ENCODE data around the gene FARP1. TPM values are rescaled to one million over a fixed set of nuclear protein-coding genes. Genes with fewer than 3 reads are reported as not detected.

FARP1 gene
- total and polyA plus RNA-seq, 3 experiments from 2014 or later, result 0.16 to 0.27 (median 0.26) TPM

- H3K4me3 ChIP-seq (ENCODE audit: low read length), result no peak overlapping the region
- H3K36me3 Mint-ChIP-seq, result no peaks in the 10 kb centered on the region
- no peak overlapping the region for H3K4me3 Mint-ChIP-seq
- H3K9me3 ChIP-seq (ENCODE audit: low read length), result no peaks in the 10 kb centered on the region
- CTCF ChIA-PET, result interaction anchor here (0.9 kb wide), 1 partner anchor 237 kb away, joined by 3 read pairs; no protein-coding TSS in a partner anchor
- peaks cover 4 to 6% (median 6%) of the 10 kb centered on the region in 3 donors for H3K4me1 Mint-ChIP-seq
- no peak overlapping the region for H3K27ac ChIP-seq (ENCODE audit: low read depth, low read length)
- peaks cover 16 to 38% of the 10 kb centered on the region in 2 donors for H3K27me3 Mint-ChIP-seq
- H3K4me1 ChIP-seq (ENCODE audit: insufficient read depth, low read length), result peaks cover 10% of the 10 kb centered on the region
- peaks cover 0 to 9% (median 0%) of the 10 kb centered on the region in 5 donors for H3K9me3 Mint-ChIP-seq
- POLR2A ChIA-PET, result no interaction called here
- H3K36me3 ChIP-seq (ENCODE audit: insufficient read depth, low read length), result no peaks in the 10 kb centered on the region
- no peak overlapping the region for H3K27ac Mint-ChIP-seq
- H3K27me3 ChIP-seq (ENCODE audit: insufficient read depth, low read length, poor library complexity, severe bottlenecking), result no peaks in the 10 kb centered on the region
- DNase-seq, result no peak
Observed at GRCh38 chr13:98416408-98416807, 273.5 kb downstream of the FARP1 start.

GRCh38 chr13:98419786-98420553 lies 277.1 kb downstream of the FARP1 start:
- H3K36me3 Mint-ChIP-seq, result no peaks in the 10 kb centered on the region
- CTCF ChIA-PET, result interaction anchor here (0.7 kb wide), 1 partner anchor 9 kb away, joined by 3 read pairs; no protein-coding TSS in a partner anchor
- Histone ChIP-seq H3K4me1 (ENCODE audit: insufficient read depth, low read length) (no peaks in the 10 kb centered on the region), H3K27ac (ENCODE audit: low read depth, low read length) (no peak overlapping the region), H3K36me3 (ENCODE audit: insufficient read depth, low read length) (no peaks in the 10 kb centered on the region), H3K9me3 (ENCODE audit: low read length) (no peaks in the 10 kb centered on the region), H3K27me3 (ENCODE audit: insufficient read depth, low read length, poor library complexity, severe bottlenecking) (no peaks in the 10 kb centered on the region), H3K4me3 (ENCODE audit: low read length) (no peak overlapping the region)
- POLR2A ChIA-PET, result no interaction called here
- no peak overlapping the region for H3K27ac Mint-ChIP-seq
- peaks cover 0 to 9% (median 0%) of the 10 kb centered on the region in 5 donors for H3K9me3 Mint-ChIP-seq
- no peaks in the 10 kb centered on the region for H3K4me1 Mint-ChIP-seq
- no peak for DNase-seq
- peaks cover 20 to 22% of the 10 kb centered on the region in 2 donors for H3K27me3 Mint-ChIP-seq
- no peak overlapping the region for H3K4me3 Mint-ChIP-seq

DNA sequence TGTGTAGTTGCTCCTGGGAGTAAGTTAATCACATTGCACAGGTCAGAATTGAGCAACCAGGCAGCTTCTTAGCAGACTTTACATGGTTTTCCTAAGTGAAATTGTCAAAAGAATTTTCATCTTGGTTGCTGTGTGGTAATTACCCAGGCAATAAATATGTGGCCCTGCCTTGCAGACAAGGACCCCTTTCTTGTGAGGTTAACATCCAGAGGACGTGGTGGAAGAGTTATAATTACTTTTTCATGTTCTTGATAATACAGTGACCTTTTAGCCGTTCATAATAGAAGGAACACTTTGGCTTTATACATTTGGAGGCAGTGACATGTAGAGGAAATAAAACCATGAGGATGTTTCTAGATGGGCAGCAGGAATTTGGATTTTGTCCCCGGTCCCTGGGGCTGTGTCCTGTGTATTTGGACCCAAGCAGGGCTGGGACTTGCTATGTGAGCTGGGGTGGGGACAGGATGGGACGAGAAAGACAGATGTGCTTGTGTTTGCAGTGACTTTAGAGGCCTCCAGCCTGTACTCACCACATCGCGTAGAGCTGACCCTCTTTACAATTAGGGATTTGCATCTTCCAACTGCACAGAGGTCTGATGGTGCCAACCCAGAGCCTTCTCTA lies 277.8 kb downstream of the FARP1 start:
- H3K9me3 ChIP-seq (ENCODE audit: low read length), result no peaks in the 10 kb centered on the region
- Mint-ChIP-seq H3K4me3 (no peak overlapping the region), H3K27ac (no peak overlapping the region), H3K27me3 (peaks cover 18 to 20% of the 10 kb centered on the region in 2 donors), H3K9me3 (peaks cover 0 to 9% (median 0%) of the 10 kb centered on the region in 5 donors), H3K4me1 (no peaks in the 10 kb centered on the region), H3K36me3 (no peaks in the 10 kb centered on the region)
- CTCF ChIA-PET, result interaction anchor here (0.7 kb wide), 1 partner anchor 10 kb away, joined by 3 read pairs; no protein-coding TSS in a partner anchor
- no peaks in the 10 kb centered on the region for H3K27me3 ChIP-seq (ENCODE audit: insufficient read depth, low read length, poor library complexity, severe bottlenecking)
- H3K36me3 ChIP-seq (ENCODE audit: insufficient read depth, low read length), result no peaks in the 10 kb centered on the region
- H3K4me1 ChIP-seq (ENCODE audit: insufficient read depth, low read length), result no peaks in the 10 kb centered on the region
- no peak overlapping the region for H3K4me3 ChIP-seq (ENCODE audit: low read length)
- H3K27ac ChIP-seq (ENCODE audit: low read depth, low read length), result no peak overlapping the region
- POLR2A ChIA-PET, result no interaction called here
- no peak for DNase-seq

- POLR2A ChIA-PET, result no interaction called here
- no peak overlapping the region for H3K4me3 Mint-ChIP-seq
- Histone ChIP-seq H3K4me1 (ENCODE audit: insufficient read depth, low read length) (no peaks in the 10 kb centered on the region), H3K9me3 (ENCODE audit: low read length) (no peaks in the 10 kb centered on the region), H3K36me3 (ENCODE audit: insufficient read depth, low read length) (no peaks in the 10 kb centered on the region), H3K27me3 (ENCODE audit: insufficient read depth, low read length, poor library complexity, severe bottlenecking) (no peaks in the 10 kb centered on the region), H3K4me3 (ENCODE audit: low read length) (no peak overlapping the region), H3K27ac (ENCODE audit: low read depth, low read length) (no peak overlapping the region)
- peaks cover 18 to 29% of the 10 kb centered on the region in 2 donors for H3K27me3 Mint-ChIP-seq
- H3K9me3 Mint-ChIP-seq, result peaks cover 0 to 6% (median 0%) of the 10 kb centered on the region in 5 donors
- CTCF ChIA-PET, result no interaction called here
- no peak for DNase-seq
- no peaks in the 10 kb centered on the region for H3K36me3 Mint-ChIP-seq
- H3K4me1 Mint-ChIP-seq, result no peaks in the 10 kb centered on the region
- H3K27ac Mint-ChIP-seq, result no peak overlapping the region
Observed at GRCh38 chr13:98422046-98422445, 279.2 kb downstream of the FARP1 start.

DNA sequence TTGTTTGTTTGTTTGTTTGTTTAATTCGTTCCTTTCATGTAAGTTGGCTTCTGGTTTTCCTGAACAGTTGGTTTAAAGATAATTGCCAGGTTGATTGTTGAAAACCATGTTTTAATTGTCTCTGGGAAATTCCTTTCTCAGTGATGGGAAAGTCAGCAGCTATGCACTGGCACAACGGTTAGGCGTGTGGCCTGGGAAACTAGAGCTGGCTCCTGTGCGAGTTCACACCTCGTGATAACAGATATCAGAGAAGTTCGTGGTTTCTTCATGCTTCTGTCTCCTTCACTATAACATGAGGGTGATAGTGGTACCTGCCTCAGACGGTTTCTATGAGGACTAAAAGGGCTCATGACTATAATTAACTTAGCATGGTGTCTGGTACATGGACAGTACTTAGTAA lies 280.5 kb downstream of the FARP1 start:
- no peaks in the 10 kb centered on the region for H3K9me3 Mint-ChIP-seq
- no peaks in the 10 kb centered on the region for H3K36me3 Mint-ChIP-seq
- Histone ChIP-seq H3K4me3 (ENCODE audit: low read length) (no peak overlapping the region), H3K9me3 (ENCODE audit: low read length) (no peaks in the 10 kb centered on the region), H3K27ac (ENCODE audit: low read depth, low read length) (no peak overlapping the region), H3K27me3 (ENCODE audit: insufficient read depth, low read length, poor library complexity, severe bottlenecking) (no peaks in the 10 kb centered on the region), H3K36me3 (ENCODE audit: insufficient read depth, low read length) (no peaks in the 10 kb centered on the region), H3K4me1 (ENCODE audit: insufficient read depth, low read length) (no peaks in the 10 kb centered on the region)
- ChIA-PET CTCF (no interaction called here), POLR2A (no interaction called here)
- no peak for DNase-seq
- H3K4me1 Mint-ChIP-seq, result no peaks in the 10 kb centered on the region
- no peak overlapping the region for H3K4me3 Mint-ChIP-seq
- H3K27ac Mint-ChIP-seq, result no peak overlapping the region
- H3K27me3 Mint-ChIP-seq, result peaks cover 21 to 37% of the 10 kb centered on the region in 2 donors

DNA sequence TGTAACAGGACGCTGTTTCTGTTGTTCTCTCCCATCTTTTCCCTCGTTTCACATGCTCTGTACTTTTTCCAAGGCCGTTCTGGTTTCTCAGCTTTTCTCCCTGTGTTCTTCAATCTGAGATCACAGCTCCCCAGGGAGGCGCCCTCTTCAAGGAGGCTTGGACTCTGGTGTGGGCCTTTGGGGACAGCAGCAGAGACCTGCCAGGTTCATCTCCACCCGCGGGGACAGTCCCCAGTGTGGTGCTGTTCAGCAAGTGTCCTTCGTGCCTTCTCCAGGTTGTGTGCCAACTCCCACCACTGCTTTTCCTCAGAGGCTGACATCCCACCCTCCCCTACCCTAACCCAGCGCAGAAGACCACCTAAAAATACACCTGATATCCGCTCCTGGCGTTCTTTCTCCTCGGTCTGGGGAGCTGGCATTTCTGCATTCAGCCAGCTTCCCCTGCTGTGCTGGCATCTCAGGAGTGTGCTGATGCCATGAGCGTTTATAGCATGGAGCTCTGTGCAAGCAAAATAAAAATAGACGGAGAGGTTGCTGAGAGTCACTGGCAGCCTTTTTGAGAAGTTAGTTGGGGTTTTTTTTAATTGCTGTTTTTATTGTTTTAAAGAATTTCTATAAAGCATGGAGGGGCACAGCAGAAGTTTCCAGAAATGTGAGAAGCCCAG lies 284.6 kb downstream of the FARP1 start:
- no peak overlapping the region for H3K4me3 ChIP-seq (ENCODE audit: low read length)
- H3K27me3 Mint-ChIP-seq, result peaks cover 18 to 57% of the 10 kb centered on the region in 2 donors
- no peaks in the 10 kb centered on the region for H3K4me1 ChIP-seq (ENCODE audit: insufficient read depth, low read length)
- DNase-seq, result no peak
- no peak overlapping the region for H3K27ac Mint-ChIP-seq
- no peak overlapping the region for H3K4me3 Mint-ChIP-seq
- H3K9me3 ChIP-seq (ENCODE audit: low read length), result no peaks in the 10 kb centered on the region
- H3K4me1 Mint-ChIP-seq, result no peaks in the 10 kb centered on the region
- no peaks in the 10 kb centered on the region for H3K36me3 ChIP-seq (ENCODE audit: insufficient read depth, low read length)
- no peaks in the 10 kb centered on the region for H3K27me3 ChIP-seq (ENCODE audit: insufficient read depth, low read length, poor library complexity, severe bottlenecking)
- POLR2A ChIA-PET, result no interaction called here
- CTCF ChIA-PET, result no interaction called here
- no peaks in the 10 kb centered on the region for H3K9me3 Mint-ChIP-seq
- H3K36me3 Mint-ChIP-seq, result no peaks in the 10 kb centered on the region
- H3K27ac ChIP-seq (ENCODE audit: low read depth, low read length), result no peak overlapping the region

GRCh38 chr13:98428256-98428966 lies 285.5 kb downstream of the FARP1 start:
- H3K36me3 Mint-ChIP-seq, result no peaks in the 10 kb centered on the region
- Histone ChIP-seq H3K27me3 (ENCODE audit: insufficient read depth, low read length, poor library complexity, severe bottlenecking) (no peaks in the 10 kb centered on the region), H3K4me1 (ENCODE audit: insufficient read depth, low read length) (no peaks in the 10 kb centered on the region), H3K4me3 (ENCODE audit: low read length) (no peak overlapping the region), H3K27ac (ENCODE audit: low read depth, low read length) (no peak overlapping the region), H3K9me3 (ENCODE audit: low read length) (no peaks in the 10 kb centered on the region), H3K36me3 (ENCODE audit: insufficient read depth, low read length) (no peaks in the 10 kb centered on the region)
- no peak overlapping the region for H3K4me3 Mint-ChIP-seq
- ChIA-PET POLR2A (no interaction called here), CTCF (no interaction called here)
- no peaks in the 10 kb centered on the region for H3K9me3 Mint-ChIP-seq
- no peaks in the 10 kb centered on the region for H3K4me1 Mint-ChIP-seq
- DNase-seq, result no peak
- H3K27me3 Mint-ChIP-seq, result peaks cover 18 to 59% of the 10 kb centered on the region in 2 donors
- H3K27ac Mint-ChIP-seq, result peak overlapping the region in 1 of 8 donors; percentile 36

- ChIA-PET POLR2A (no interaction called here), CTCF (no interaction called here)
- H3K4me3 ChIP-seq (ENCODE audit: low read length), result no peak overlapping the region
- H3K27me3 ChIP-seq (ENCODE audit: insufficient read depth, low read length, poor library complexity, severe bottlenecking), result no peaks in the 10 kb centered on the region
- Mint-ChIP-seq H3K36me3 (no peaks in the 10 kb centered on the region), H3K27me3 (peaks cover 18 to 59% of the 10 kb centered on the region in 2 donors), H3K4me1 (no peaks in the 10 kb centered on the region), H3K27ac (no peak overlapping the region), H3K4me3 (no peak overlapping the region), H3K9me3 (no peaks in the 10 kb centered on the region)
- no peaks in the 10 kb centered on the region for H3K36me3 ChIP-seq (ENCODE audit: insufficient read depth, low read length)
- no peak for DNase-seq
- no peak overlapping the region for H3K27ac ChIP-seq (ENCODE audit: low read depth, low read length)
- H3K4me1 ChIP-seq (ENCODE audit: insufficient read depth, low read length), result no peaks in the 10 kb centered on the region
- H3K9me3 ChIP-seq (ENCODE audit: low read length), result no peaks in the 10 kb centered on the region
Observed at GRCh38 chr13:98429081-98429480, 286.2 kb downstream of the FARP1 start.

Measured in CD8-positive, alpha-beta memory T cell (primary cell).